ENCODE data around the gene UBE2E2.
"Not testable (repeated sequence)": the region's sequence is repeated elsewhere in the genome, so short reads cannot be mapped to it uniquely, and the experiment has no call there.

Gene UBE2E2

GRCh38 chr3:23607184-23607847 is 404.2 kb downstream of the UBE2E2 start:
- H3K9me3 ChIP-seq (ENCODE audit: control insufficient read depth, insufficient read depth, low read length), result no peaks in the 10 kb centered on the region
- H3K4me3 ChIP-seq (ENCODE audit: low read length), result no peak overlapping the region
- H3K27ac ChIP-seq (ENCODE audit: low read length), result no peak overlapping the region
- DNase-seq (ENCODE audit: low read depth, low spot score), result no peak
- no peaks in the 10 kb centered on the region for H3K27me3 ChIP-seq (ENCODE audit: control insufficient read depth, insufficient read depth, low read length)
- no CpG with 5 or more reads among the region's 8 CpGs for WGBS (ENCODE audit: insufficient coverage, insufficient read length)
- H3K36me3 ChIP-seq (ENCODE audit: control insufficient read depth, insufficient read depth, low read length), result no peaks in the 10 kb centered on the region
- H3K4me1 ChIP-seq (ENCODE audit: control insufficient read depth, insufficient read depth, low read length), result peaks cover 5% of the 10 kb centered on the region; the same call in 1 of the 2 replicates

- peaks cover 4% of the 10 kb centered on the region; the same call in 1 of the 2 replicates for H3K4me1 ChIP-seq (ENCODE audit: control insufficient read depth, insufficient read depth, low read length)
- no peaks in the 10 kb centered on the region for H3K36me3 ChIP-seq (ENCODE audit: control insufficient read depth, insufficient read depth, low read length)
- no peak overlapping the region for H3K4me3 ChIP-seq (ENCODE audit: low read length)
- no CpG with 5 or more reads among the region's 2 CpGs for WGBS (ENCODE audit: insufficient coverage, insufficient read length)
- H3K9me3 ChIP-seq (ENCODE audit: control insufficient read depth, insufficient read depth, low read length), result no peaks in the 10 kb centered on the region
- H3K27me3 ChIP-seq (ENCODE audit: control insufficient read depth, insufficient read depth, low read length), result no peaks in the 10 kb centered on the region
- no peak for DNase-seq (ENCODE audit: low read depth, low spot score)
- H3K27ac ChIP-seq (ENCODE audit: low read length), result no peak overlapping the region
These were observed 405.5 kb downstream of the UBE2E2 start for GRCh38 chr3:23608650-23609049.

- Histone ChIP-seq H3K4me3 (ENCODE audit: low read length) (no peak overlapping the region), H3K4me1 (ENCODE audit: control insufficient read depth, insufficient read depth, low read length) (peaks cover 4% of the 10 kb centered on the region; the same call in 1 of the 2 replicates), H3K9me3 (ENCODE audit: control insufficient read depth, insufficient read depth, low read length) (no peaks in the 10 kb centered on the region), H3K36me3 (ENCODE audit: control insufficient read depth, insufficient read depth, low read length) (no peaks in the 10 kb centered on the region), H3K27ac (ENCODE audit: low read length) (no peak overlapping the region), H3K27me3 (ENCODE audit: control insufficient read depth, insufficient read depth, low read length) (no peaks in the 10 kb centered on the region)
- no CpG with 5 or more reads among the region's 13 CpGs for WGBS (ENCODE audit: insufficient coverage, insufficient read length)
- DNase-seq (ENCODE audit: low read depth, low spot score), result no peak
These were observed 408.7 kb downstream of the UBE2E2 start for GRCh38 chr3:23611737-23612295.

GRCh38 chr3:23612296-23612891 is 409.3 kb downstream of the UBE2E2 start:
- no peaks in the 10 kb centered on the region for H3K9me3 ChIP-seq (ENCODE audit: control insufficient read depth, insufficient read depth, low read length)
- no peak overlapping the region for H3K4me3 ChIP-seq (ENCODE audit: low read length)
- H3K4me1 ChIP-seq (ENCODE audit: control insufficient read depth, insufficient read depth, low read length), result peaks cover 4% of the 10 kb centered on the region; the same call in 1 of the 2 replicates
- DNase-seq (ENCODE audit: low read depth, low spot score), result no peak
- no peaks in the 10 kb centered on the region for H3K36me3 ChIP-seq (ENCODE audit: control insufficient read depth, insufficient read depth, low read length)
- H3K27ac ChIP-seq (ENCODE audit: low read length), result no peak overlapping the region
- no peaks in the 10 kb centered on the region for H3K27me3 ChIP-seq (ENCODE audit: control insufficient read depth, insufficient read depth, low read length)
- WGBS (ENCODE audit: insufficient coverage, insufficient read length), result no CpG with 5 or more reads among the region's 15 CpGs

- H3K27ac ChIP-seq (ENCODE audit: low read length), result no peak overlapping the region
- no CpG with 5 or more reads among the region's 5 CpGs for WGBS (ENCODE audit: insufficient coverage, insufficient read length)
- H3K4me1 ChIP-seq (ENCODE audit: control insufficient read depth, insufficient read depth, low read length), result no peaks in the 10 kb centered on the region; the same call in 1 of the 2 replicates
- no peak overlapping the region for H3K4me3 ChIP-seq (ENCODE audit: low read length)
- H3K9me3 ChIP-seq (ENCODE audit: control insufficient read depth, insufficient read depth, low read length), result no peaks in the 10 kb centered on the region
- H3K36me3 ChIP-seq (ENCODE audit: control insufficient read depth, insufficient read depth, low read length), result no peaks in the 10 kb centered on the region
- DNase-seq (ENCODE audit: low read depth, low spot score), result no peak
- no peaks in the 10 kb centered on the region for H3K27me3 ChIP-seq (ENCODE audit: control insufficient read depth, insufficient read depth, low read length)
These were observed 411.9 kb downstream of the UBE2E2 start for GRCh38 chr3:23615068-23615467.

- not testable (repeated sequence) for H3K4me1 ChIP-seq (ENCODE audit: control insufficient read depth, insufficient read depth, low read length); H3K36me3 ChIP-seq (ENCODE audit: control insufficient read depth, insufficient read depth, low read length); H3K27ac ChIP-seq (ENCODE audit: low read length); H3K27me3 ChIP-seq (ENCODE audit: control insufficient read depth, insufficient read depth, low read length); H3K9me3 ChIP-seq (ENCODE audit: control insufficient read depth, insufficient read depth, low read length); H3K4me3 ChIP-seq (ENCODE audit: low read length); DNase-seq (ENCODE audit: low read depth, low spot score)
- no CpG with 5 or more reads among the region's 2 CpGs for WGBS (ENCODE audit: insufficient coverage, insufficient read length)
These were observed 415.3 kb downstream of the UBE2E2 start for GRCh38 chr3:23618475-23618874.

GRCh38 chr3:23619705-23620637 is 416.8 kb downstream of the UBE2E2 start:
- no CpG with 5 or more reads among the region's 12 CpGs for WGBS (ENCODE audit: insufficient coverage, insufficient read length)
- H3K9me3 ChIP-seq (ENCODE audit: control insufficient read depth, insufficient read depth, low read length), result no peaks in the 10 kb centered on the region
- no peak for DNase-seq (ENCODE audit: low read depth, low spot score)

GRCh38 chr3:23620638-23621015 is 417.5 kb downstream of the UBE2E2 start:
- no peak overlapping the region for H3K4me3 ChIP-seq (ENCODE audit: low read length)
- H3K27me3 ChIP-seq (ENCODE audit: control insufficient read depth, insufficient read depth, low read length), result no peaks in the 10 kb centered on the region
- WGBS (ENCODE audit: insufficient coverage, insufficient read length), result no CpG with 5 or more reads among the region's 4 CpGs
- no peaks in the 10 kb centered on the region; the same call in 1 of the 2 replicates for H3K4me1 ChIP-seq (ENCODE audit: control insufficient read depth, insufficient read depth, low read length)
- no peaks in the 10 kb centered on the region; the same call in 1 of the 2 replicates for H3K9me3 ChIP-seq (ENCODE audit: control insufficient read depth, insufficient read depth, low read length)
- no peak for DNase-seq (ENCODE audit: low read depth, low spot score)
- H3K36me3 ChIP-seq (ENCODE audit: control insufficient read depth, insufficient read depth, low read length), result no peaks in the 10 kb centered on the region
- H3K27ac ChIP-seq (ENCODE audit: low read length), result no peak overlapping the region

More at GRCh38 chr3:23619705-23620637, 416.8 kb downstream of the UBE2E2 start:
- no peaks in the 10 kb centered on the region for H3K36me3 ChIP-seq (ENCODE audit: control insufficient read depth, insufficient read depth, low read length)
- H3K27me3 ChIP-seq (ENCODE audit: control insufficient read depth, insufficient read depth, low read length), result no peaks in the 10 kb centered on the region
- no peaks in the 10 kb centered on the region; the same call in 1 of the 2 replicates for H3K4me1 ChIP-seq (ENCODE audit: control insufficient read depth, insufficient read depth, low read length)
- no peak overlapping the region for H3K4me3 ChIP-seq (ENCODE audit: low read length)
- H3K27ac ChIP-seq (ENCODE audit: low read length), result no peak overlapping the region

GRCh38 chr3:23623844-23624243 is 420.7 kb downstream of the UBE2E2 start:
- Histone ChIP-seq H3K27ac (ENCODE audit: low read length) (no peak overlapping the region), H3K36me3 (ENCODE audit: control insufficient read depth, insufficient read depth, low read length) (no peaks in the 10 kb centered on the region), H3K27me3 (ENCODE audit: control insufficient read depth, insufficient read depth, low read length) (no peaks in the 10 kb centered on the region), H3K4me1 (ENCODE audit: control insufficient read depth, insufficient read depth, low read length) (no peaks in the 10 kb centered on the region; the same call in 1 of the 2 replicates), H3K9me3 (ENCODE audit: control insufficient read depth, insufficient read depth, low read length) (no peaks in the 10 kb centered on the region; the same call in 1 of the 2 replicates), H3K4me3 (ENCODE audit: low read length) (no peak overlapping the region)
- DNase-seq (ENCODE audit: low read depth, low spot score), result no peak
- WGBS (ENCODE audit: insufficient coverage, insufficient read length), result no CpG with 5 or more reads among the region's 2 CpGs

GRCh38 chr3:23624305-23624704 is 421.2 kb downstream of the UBE2E2 start:
- Histone ChIP-seq H3K27me3 (ENCODE audit: control insufficient read depth, insufficient read depth, low read length) (no peaks in the 10 kb centered on the region), H3K4me1 (ENCODE audit: control insufficient read depth, insufficient read depth, low read length) (no peaks in the 10 kb centered on the region; the same call in 1 of the 2 replicates), H3K9me3 (ENCODE audit: control insufficient read depth, insufficient read depth, low read length) (no peaks in the 10 kb centered on the region; the same call in 1 of the 2 replicates), H3K4me3 (ENCODE audit: low read length) (no peak overlapping the region), H3K27ac (ENCODE audit: low read length) (no peak overlapping the region), H3K36me3 (ENCODE audit: control insufficient read depth, insufficient read depth, low read length) (no peaks in the 10 kb centered on the region)
- no peak for DNase-seq (ENCODE audit: low read depth, low spot score)
- WGBS (ENCODE audit: insufficient coverage, insufficient read length), result no CpG with 5 or more reads among the region's 1 CpG
